ENCODE measurements around the gene ABI3BP.

Gene ABI3BP

DNA sequence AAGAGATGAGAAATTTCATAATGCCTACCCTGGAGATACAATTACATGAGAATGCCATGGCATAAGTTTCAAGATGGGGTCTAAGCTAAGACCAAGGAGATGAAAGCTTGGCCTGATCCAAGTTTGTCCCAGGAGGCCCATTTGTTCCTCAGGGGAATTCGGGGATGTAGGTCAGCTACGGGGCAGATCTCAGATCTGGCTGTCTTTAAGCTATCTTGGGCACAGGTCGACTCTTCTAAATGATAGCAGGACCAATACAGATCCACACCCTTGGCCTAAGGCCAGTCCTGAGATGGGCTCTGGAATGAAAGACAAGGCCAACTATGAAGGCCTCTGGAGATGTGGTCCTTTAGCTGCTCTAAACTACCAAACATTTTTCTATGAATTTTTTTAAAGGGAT lies 16.6 kb downstream of the ABI3BP start:
- Histone ChIP-seq H3K27ac (ENCODE audit: low read depth, low read length) (no peak overlapping the region), H3K14ac (ENCODE audit: low read length) (no peak overlapping the region), H3K9ac (ENCODE audit: low read length) (no peak overlapping the region), H4K8ac (ENCODE audit: low read depth, low read length) (no peak overlapping the region), H2AFZ (ENCODE audit: insufficient read depth, low read length, poor library complexity) (no peak overlapping the region), H3K23ac (ENCODE audit: low read length) (no peak overlapping the region), H3K27me3 (ENCODE audit: insufficient read depth, low read length) (no peaks in the 10 kb centered on the region), H2BK12ac (ENCODE audit: low read length) (no peak overlapping the region), H4K91ac (ENCODE audit: low read depth, low read length) (no peak overlapping the region), H2BK5ac (ENCODE audit: low read depth, low read length, poor library complexity) (no peak overlapping the region), H3K36me3 (ENCODE audit: control insufficient read depth in 1 of 2, insufficient read depth in 2 of 2, low read length in 2 of 2) (no peaks in the 10 kb centered on the region), H3K4ac (ENCODE audit: low read depth, low read length) (no peak overlapping the region), H3K4me3 (ENCODE audit: low read depth, low read length) (no peak overlapping the region), H4K12ac (ENCODE audit: low read depth, low read length) (no peak overlapping the region), H2AK5ac (ENCODE audit: low read length) (no peak overlapping the region), H3K79me1 (ENCODE audit: low read length) (no peaks in the 10 kb centered on the region), H3K9me3 (ENCODE audit: insufficient read depth, low read depth, low read length) (no peaks in the 10 kb centered on the region), H2BK120ac (ENCODE audit: insufficient read depth, low read length, poor library complexity) (no peak overlapping the region), H3K4me1 (ENCODE audit: control insufficient read depth in 1 of 2, insufficient read depth in 2 of 2, low read length in 2 of 2) (no peaks in the 10 kb centered on the region), H3K18ac (ENCODE audit: low read length) (no peak overlapping the region), H3K4me2 (ENCODE audit: low read length) (no peak overlapping the region), H3K79me2 (ENCODE audit: control insufficient read depth, insufficient read depth, low read length, poor library complexity) (no peaks in the 10 kb centered on the region)
- DNase-seq: no peak
- no CpG with 5 or more reads among the region's 3 CpGs for WGBS (ENCODE audit: extremely low coverage, insufficient coverage, insufficient read length)

DNA sequence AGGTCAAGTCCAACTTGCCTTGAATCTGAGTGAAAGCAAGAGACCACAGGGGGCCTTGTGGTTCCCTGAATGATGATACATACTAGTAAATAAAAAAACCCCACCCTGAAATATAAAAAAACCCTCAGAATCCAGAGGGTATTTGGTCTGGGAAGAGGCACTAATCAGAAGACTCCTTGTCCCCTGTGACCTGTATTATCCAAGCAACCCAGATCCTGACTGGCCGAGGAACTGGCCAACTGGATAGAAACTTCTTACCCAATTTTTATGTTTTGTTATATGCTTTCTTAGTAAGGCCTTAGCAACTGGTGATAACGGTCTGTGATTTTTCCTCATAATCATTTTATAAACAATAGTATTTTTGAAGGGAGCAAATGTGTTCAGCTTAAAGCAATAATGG lies 17.5 kb downstream of the ABI3BP start:
- Histone ChIP-seq H4K8ac (ENCODE audit: low read depth, low read length) (no peak overlapping the region), H3K36me3 (ENCODE audit: control insufficient read depth in 1 of 2, insufficient read depth in 2 of 2, low read length in 2 of 2) (no peaks in the 10 kb centered on the region), H3K18ac (ENCODE audit: low read length) (no peak overlapping the region), H3K4ac (ENCODE audit: low read depth, low read length) (no peak overlapping the region), H2AK5ac (ENCODE audit: low read length) (no peak overlapping the region), H3K4me1 (ENCODE audit: control insufficient read depth in 1 of 2, insufficient read depth in 2 of 2, low read length in 2 of 2) (no peaks in the 10 kb centered on the region), H3K4me2 (ENCODE audit: low read length) (no peak overlapping the region), H3K4me3 (ENCODE audit: low read depth, low read length) (no peak overlapping the region), H4K12ac (ENCODE audit: low read depth, low read length) (no peak overlapping the region), H3K9me3 (ENCODE audit: insufficient read depth, low read depth, low read length) (no peaks in the 10 kb centered on the region), H2AFZ (ENCODE audit: insufficient read depth, low read length, poor library complexity) (no peak overlapping the region), H2BK120ac (ENCODE audit: insufficient read depth, low read length, poor library complexity) (no peak overlapping the region), H3K9ac (ENCODE audit: low read length) (no peak overlapping the region), H3K27me3 (ENCODE audit: insufficient read depth, low read length) (no peaks in the 10 kb centered on the region), H3K79me2 (ENCODE audit: control insufficient read depth, insufficient read depth, low read length, poor library complexity) (no peaks in the 10 kb centered on the region), H3K27ac (ENCODE audit: low read depth, low read length) (no peak overlapping the region), H3K79me1 (ENCODE audit: low read length) (no peaks in the 10 kb centered on the region), H2BK12ac (ENCODE audit: low read length) (no peak overlapping the region), H3K14ac (ENCODE audit: low read length) (no peak overlapping the region), H4K91ac (ENCODE audit: low read depth, low read length) (no peak overlapping the region), H2BK5ac (ENCODE audit: low read depth, low read length, poor library complexity) (no peak overlapping the region), H3K23ac (ENCODE audit: low read length) (no peak overlapping the region)
- no peak for DNase-seq
- WGBS (ENCODE audit: extremely low coverage, insufficient coverage, insufficient read length): no CpG with 5 or more reads among the region's 2 CpGs

GRCh38 chr3:100973594-100973993 lies 19.6 kb downstream of the ABI3BP start:
- Histone ChIP-seq H3K14ac (ENCODE audit: low read length) (no peak overlapping the region), H4K8ac (ENCODE audit: low read depth, low read length) (no peak overlapping the region), H3K27me3 (ENCODE audit: insufficient read depth, low read length) (no peaks in the 10 kb centered on the region), H3K4me3 (ENCODE audit: low read depth, low read length) (no peak overlapping the region), H2BK5ac (ENCODE audit: low read depth, low read length, poor library complexity) (no peak overlapping the region), H3K9me3 (ENCODE audit: insufficient read depth, low read depth, low read length) (no peaks in the 10 kb centered on the region), H3K79me2 (ENCODE audit: control insufficient read depth, insufficient read depth, low read length, poor library complexity) (no peaks in the 10 kb centered on the region), H3K4me2 (ENCODE audit: low read length) (no peak overlapping the region), H3K36me3 (ENCODE audit: control insufficient read depth in 1 of 2, insufficient read depth in 2 of 2, low read length in 2 of 2) (no peaks in the 10 kb centered on the region), H4K91ac (ENCODE audit: low read depth, low read length) (no peak overlapping the region), H3K27ac (ENCODE audit: low read depth, low read length) (no peak overlapping the region), H2BK12ac (ENCODE audit: low read length) (no peak overlapping the region), H3K23ac (ENCODE audit: low read length) (no peak overlapping the region), H2AK5ac (ENCODE audit: low read length) (no peak overlapping the region), H3K4ac (ENCODE audit: low read depth, low read length) (no peak overlapping the region), H2AFZ (ENCODE audit: insufficient read depth, low read length, poor library complexity) (no peak overlapping the region), H3K9ac (ENCODE audit: low read length) (no peak overlapping the region), H2BK120ac (ENCODE audit: insufficient read depth, low read length, poor library complexity) (no peak overlapping the region), H3K18ac (ENCODE audit: low read length) (no peak overlapping the region), H3K4me1 (ENCODE audit: control insufficient read depth in 1 of 2, insufficient read depth in 2 of 2, low read length in 2 of 2) (no peaks in the 10 kb centered on the region), H3K79me1 (ENCODE audit: low read length) (no peaks in the 10 kb centered on the region), H4K12ac (ENCODE audit: low read depth, low read length) (no peak overlapping the region)
- WGBS (ENCODE audit: extremely low coverage, insufficient coverage, insufficient read length): no CpG with 5 or more reads among the region's 4 CpGs
- DNase-seq: no peak

DNA sequence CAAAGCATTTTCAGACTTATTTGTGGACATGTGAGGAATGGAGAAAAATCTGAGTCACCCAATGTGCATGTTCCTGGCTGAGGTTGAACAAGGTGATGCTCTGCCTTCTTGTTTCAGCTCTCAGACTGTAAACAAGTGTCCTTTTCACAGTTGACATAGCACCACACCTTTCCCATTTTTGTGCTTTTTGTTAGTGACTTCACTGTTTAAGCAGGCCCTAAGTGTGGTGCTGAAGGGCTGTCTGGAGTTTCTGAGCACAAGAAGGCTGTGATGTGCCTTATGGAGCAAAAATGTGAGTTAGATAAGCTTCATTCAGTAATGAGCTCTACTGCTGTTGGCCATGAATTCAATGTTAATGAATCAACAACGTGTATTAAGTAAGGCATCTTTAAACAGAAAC lies 20.4 kb downstream of the ABI3BP start:
- Histone ChIP-seq H3K27ac (ENCODE audit: low read depth, low read length) (no peak overlapping the region), H2AFZ (ENCODE audit: insufficient read depth, low read length, poor library complexity) (no peak overlapping the region), H2BK5ac (ENCODE audit: low read depth, low read length, poor library complexity) (no peak overlapping the region), H4K12ac (ENCODE audit: low read depth, low read length) (no peak overlapping the region), H3K27me3 (ENCODE audit: insufficient read depth, low read length) (no peaks in the 10 kb centered on the region), H4K8ac (ENCODE audit: low read depth, low read length) (no peak overlapping the region), H2BK120ac (ENCODE audit: insufficient read depth, low read length, poor library complexity) (no peak overlapping the region), H3K18ac (ENCODE audit: low read length) (no peak overlapping the region), H4K91ac (ENCODE audit: low read depth, low read length) (no peak overlapping the region), H3K4me3 (ENCODE audit: low read depth, low read length) (no peak overlapping the region), H3K79me2 (ENCODE audit: control insufficient read depth, insufficient read depth, low read length, poor library complexity) (no peaks in the 10 kb centered on the region), H3K4me2 (ENCODE audit: low read length) (no peak overlapping the region), H2AK5ac (ENCODE audit: low read length) (no peak overlapping the region), H3K4ac (ENCODE audit: low read depth, low read length) (no peak overlapping the region), H3K9ac (ENCODE audit: low read length) (no peak overlapping the region), H2BK12ac (ENCODE audit: low read length) (no peak overlapping the region), H3K79me1 (ENCODE audit: low read length) (no peaks in the 10 kb centered on the region), H3K23ac (ENCODE audit: low read length) (no peak overlapping the region), H3K4me1 (ENCODE audit: control insufficient read depth in 1 of 2, insufficient read depth in 2 of 2, low read length in 2 of 2) (no peaks in the 10 kb centered on the region), H3K36me3 (ENCODE audit: control insufficient read depth in 1 of 2, insufficient read depth in 2 of 2, low read length in 2 of 2) (no peaks in the 10 kb centered on the region), H3K9me3 (ENCODE audit: insufficient read depth, low read depth, low read length) (no peaks in the 10 kb centered on the region), H3K14ac (ENCODE audit: low read length) (no peak overlapping the region)
- DNase-seq: no peak
- WGBS (ENCODE audit: extremely low coverage, insufficient coverage, insufficient read length): no CpG with 5 or more reads among the region's 1 CpG

All from trophoblast cell (in vitro differentiated cells and primary cell).